Naive thymus-derived CD8-positive, alpha-beta T cell (primary cell): Measurements from ENCODE around the gene POLL. TPM values are rescaled to one million over a fixed set of nuclear protein-coding genes. Genes with fewer than 3 reads are reported as not detected.
A peak's percentile ranks its signal among the peaks of the same experiment; 100 is the strongest.
"Not testable (repeated sequence)": the region's sequence is repeated elsewhere in the genome, so short reads cannot be mapped to it uniquely, and the experiment has no call there.

Source experiments
- ATAC-seq, 2 donors: fragments of 150-1000 bp; cut with Tn5 transposase in 1 of 2; sonication (Bioruptor Pico), chemical (Tn5 transposase) in 1 of 2; 1 replicate in 1 of 2; 2 replicates in 1 of 2; pipeline ENCODE4 v1.10.0; 2021; ENCODE audit warnings: mild to moderate bottlenecking in 2 of 2, moderate library complexity in 2 of 2
- POLR2A ChIA-PET: fragments of 350-600 bp; sonication (Branson Sonifier 250); formaldehyde crosslinking; loops from one replicate; lab custom pipeline; 2021; ENCODE audit warnings: antibody characterized with exemption; lab: Charles Lee
- DNase-seq, 10 donors: peaks; one replicate each; pipeline versions ENCODE4 v3.0.0 to v3.0.0-alpha.2; 2020 to 2022
- H3K27ac Mint-ChIP-seq, 10 donors: one replicate each; pipeline ENCODE4 v1.8.0; 2020 to 2022; ENCODE audit warnings: mild to moderate bottlenecking in 10 of 10, mixed read lengths in 10 of 10, moderate library complexity in 4 of 10, inconsistent platforms in 1 of 10
- H3K27me3 Mint-ChIP-seq, 5 donors: one replicate each; pipeline ENCODE4 v1.8.0; 2021 to 2022; ENCODE audit warnings: mixed read lengths in 5 of 5
- H3K36me3 Mint-ChIP-seq, 3 donors: one replicate each; pipeline ENCODE4 v1.8.0; 2020 to 2022; ENCODE audit warnings: mixed read lengths in 3 of 3, mild to moderate bottlenecking in 2 of 3, inconsistent platforms in 1 of 3
- H3K4me1 Mint-ChIP-seq, 4 donors: one replicate each; pipeline ENCODE4 v1.8.0; 2021 to 2022; ENCODE audit warnings: mixed read lengths in 4 of 4
- H3K4me3 Mint-ChIP-seq, 10 donors: one replicate each; pipeline ENCODE4 v1.8.0; 2020 to 2022; ENCODE audit warnings: mild to moderate bottlenecking in 10 of 10, mixed read lengths in 10 of 10, moderate library complexity in 6 of 10, inconsistent platforms in 1 of 10
- H3K9me3 Mint-ChIP-seq, 9 donors: one replicate each; pipeline ENCODE4 v1.8.0; 2020 to 2022; ENCODE audit warnings: mixed read lengths in 9 of 9, mild to moderate bottlenecking in 3 of 9, inconsistent platforms in 1 of 9, moderate library complexity in 1 of 9
- polyA plus RNA-seq, 3 donors: library from polyadenylated mRNA; unstranded; fragments of 300-500 nt; fragmentation: Illumina TruSeq; gene quantifications; one replicate each; pipeline ENCODE4 v1.2.3, GENCODE V29; 2021
- total RNA-seq, 8 experiments: library from RNA in 2 of 8; stranded (reverse) in 2 of 8; gene quantifications; one replicate each; pipeline ENCODE4 v1.2.3 and lab custom pipeline; 2021 to 2026

POLL gene
- total and polyA plus RNA-seq, 5 experiments from 2014 or later, result 10.6 to 48.9 (median 16.7) TPM

DNA sequence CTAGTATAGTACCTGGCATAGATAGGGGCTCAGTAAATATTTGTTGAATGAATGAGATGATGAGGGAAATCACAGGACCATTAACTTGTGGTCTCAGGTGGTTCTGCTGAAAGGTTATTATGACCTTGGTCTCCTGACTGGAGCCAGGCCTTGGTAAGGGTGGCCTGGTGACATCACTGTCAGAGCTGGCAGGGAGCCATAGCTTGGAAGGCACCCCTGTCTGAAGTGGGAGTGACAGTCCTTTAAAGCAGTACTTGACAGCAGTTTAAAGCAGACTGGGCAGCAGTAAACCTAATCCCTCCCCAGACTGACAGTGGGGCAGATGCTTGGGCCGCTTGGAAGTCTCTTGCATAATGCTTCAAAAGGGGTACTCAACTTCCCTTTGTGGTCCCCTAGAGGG lies 13.5 kb upstream of the POLL start:
- ATAC-seq (no peak), DNase-seq (peak in 1 of 10 donors; percentile 31)
- H3K27ac Mint-ChIP-seq, result peak overlapping the region in 3 of 10 donors; percentile 3 to 19 (median 18)
- H3K4me1 Mint-ChIP-seq, result peaks cover 0 to 1% (median 0%) of the 10 kb centered on the region in 4 donors
- peaks cover 0 to 19% (median 0%) of the 10 kb centered on the region in 3 donors for H3K36me3 Mint-ChIP-seq
- no peaks in the 10 kb centered on the region for H3K27me3 Mint-ChIP-seq
- H3K4me3 Mint-ChIP-seq, result no peak overlapping the region
- no peaks in the 10 kb centered on the region for H3K9me3 Mint-ChIP-seq
- POLR2A ChIA-PET, result interaction anchor here (0.6 kb wide), 1 partner anchor 327 kb away, joined by 3 read pairs; no protein-coding TSS in a partner anchor

GRCh38 chr10:101597091-101597900 lies 9.2 kb upstream of the POLL start:
- Mint-ChIP-seq H3K4me1 (peaks cover 0 to 1% (median 0%) of the 10 kb centered on the region in 4 donors), H3K36me3 (no peaks in the 10 kb centered on the region), H3K27ac (no peak overlapping the region), H3K4me3 (no peak overlapping the region), H3K9me3 (no peaks in the 10 kb centered on the region), H3K27me3 (no peaks in the 10 kb centered on the region)
- ATAC-seq (no peak), DNase-seq (no peak)
- POLR2A ChIA-PET, result no interaction called here

DNA sequence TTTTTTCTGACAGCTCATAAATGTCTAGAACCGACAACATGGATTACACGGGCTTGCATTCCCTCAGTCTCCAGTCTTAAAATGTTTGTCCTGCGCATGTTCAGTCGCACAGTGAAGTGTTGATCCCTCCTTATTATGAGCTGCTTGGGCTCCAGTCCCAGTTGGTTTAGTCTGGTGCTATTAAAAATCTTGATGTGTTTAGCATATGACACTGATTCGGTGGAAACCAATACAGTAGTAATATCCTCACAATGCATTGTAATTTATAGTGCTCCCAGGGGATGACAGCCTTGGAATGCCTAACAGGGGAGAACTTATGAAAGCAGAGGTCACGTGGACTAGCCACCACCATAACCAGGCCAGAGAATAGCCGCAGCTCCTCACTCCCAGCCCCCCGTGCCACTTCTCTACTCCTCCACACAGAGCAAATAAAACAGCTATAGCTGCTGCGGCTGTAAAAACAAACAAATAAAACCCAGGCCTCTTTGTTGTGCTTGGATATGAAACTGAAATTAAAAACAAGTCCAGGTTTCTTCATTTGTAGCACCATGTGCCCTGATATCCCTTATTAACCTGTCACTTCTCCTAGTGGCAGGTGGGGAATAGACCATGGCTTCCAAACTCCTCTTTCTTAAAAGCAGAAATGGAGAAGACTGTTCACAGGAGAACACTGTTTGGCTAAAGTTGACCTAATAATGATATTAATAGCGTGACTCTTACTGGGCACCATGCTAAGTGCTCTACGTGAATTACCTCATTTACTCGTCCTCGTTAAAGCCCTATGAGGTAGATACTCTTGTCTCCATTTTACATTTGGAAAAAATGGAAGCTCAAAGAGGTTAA lies 7.8 kb upstream of the POLL start:
- no peak overlapping the region for H3K4me3 Mint-ChIP-seq
- no peak for ATAC-seq
- no peaks in the 10 kb centered on the region for H3K27me3 Mint-ChIP-seq
- DNase-seq, result no peak
- H3K9me3 Mint-ChIP-seq, result no peaks in the 10 kb centered on the region
- no peak overlapping the region for H3K27ac Mint-ChIP-seq
- POLR2A ChIA-PET, result no interaction called here
- no peaks in the 10 kb centered on the region for H3K36me3 Mint-ChIP-seq
- peaks cover 0 to 1% (median 0%) of the 10 kb centered on the region in 4 donors for H3K4me1 Mint-ChIP-seq

DNA sequence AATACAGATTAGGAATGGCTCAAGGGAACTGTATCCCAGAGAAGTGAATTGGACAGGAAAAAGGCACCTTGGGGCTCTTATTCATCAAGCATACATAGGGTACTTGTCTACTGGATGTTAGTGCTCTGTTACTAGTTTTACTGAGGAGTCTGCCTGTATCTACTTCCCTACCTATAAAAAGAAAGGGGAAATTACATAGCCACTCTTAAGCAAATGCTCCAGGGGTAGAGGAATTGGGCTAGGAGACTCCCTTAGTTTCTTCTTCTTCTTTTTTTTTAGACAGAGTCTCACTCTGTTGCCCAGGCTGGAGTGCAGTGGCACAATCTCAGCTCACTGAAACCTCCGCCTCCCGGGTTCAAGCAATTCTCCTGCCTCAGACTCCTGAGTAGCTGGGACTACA lies 5.3 kb upstream of the POLL start:
- H3K4me3 Mint-ChIP-seq, H3K27me3 Mint-ChIP-seq, H3K27ac Mint-ChIP-seq, DNase-seq, H3K36me3 Mint-ChIP-seq, H3K9me3 Mint-ChIP-seq, H3K4me1 Mint-ChIP-seq, ATAC-seq, POLR2A ChIA-PET: not testable (repeated sequence)

DNA sequence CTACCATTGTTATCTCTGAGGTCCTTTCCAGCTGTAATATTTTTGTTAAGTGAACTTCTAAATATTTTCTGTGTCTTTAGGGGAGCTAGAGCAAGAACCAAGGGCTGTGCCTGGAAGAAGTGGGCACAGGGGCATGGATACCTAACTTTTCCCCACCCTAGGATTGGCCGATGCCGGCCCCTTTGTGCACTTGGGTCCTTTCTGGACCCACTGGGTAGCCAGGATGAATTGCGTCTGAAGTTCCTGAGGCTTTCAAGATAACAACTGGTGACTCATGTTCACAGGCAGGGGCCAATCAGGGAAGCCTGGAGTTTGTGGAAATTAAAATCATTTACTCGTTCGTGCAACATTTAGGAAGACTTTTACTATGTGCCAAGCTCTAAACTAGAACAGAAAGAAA lies 822 bp upstream of the POLL start:
- H3K4me1 Mint-ChIP-seq, result peaks cover 9 to 30% (median 30%) of the 10 kb centered on the region in 4 donors
- peak overlapping the region; percentile 90 to 97 (median 94) for H3K4me3 Mint-ChIP-seq
- peaks cover 0 to 1% (median 0%) of the 10 kb centered on the region in 5 donors for H3K27me3 Mint-ChIP-seq
- H3K36me3 Mint-ChIP-seq, result peaks cover 0 to 9% (median 0%) of the 10 kb centered on the region in 3 donors
- H3K27ac Mint-ChIP-seq, result peak overlapping the region in 2 of 10 donors; percentile 70 to 71
- POLR2A ChIA-PET, result no interaction called here
- DNase-seq (no peak), ATAC-seq (no peak)
- H3K9me3 Mint-ChIP-seq, result no peaks in the 10 kb centered on the region

- no peak for ATAC-seq
- no peaks in the 10 kb centered on the region for H3K9me3 Mint-ChIP-seq
- peak overlapping the region in 1 of 10 donors; percentile 26 for H3K27ac Mint-ChIP-seq
- peaks cover 0 to 1% (median 0%) of the 10 kb centered on the region in 5 donors for H3K27me3 Mint-ChIP-seq
- POLR2A ChIA-PET, result no interaction called here
- peaks cover 13 to 30% (median 30%) of the 10 kb centered on the region in 4 donors for H3K4me1 Mint-ChIP-seq
- peak overlapping the region in 7 of 10 donors; percentile 2 to 52 (median 22) for H3K4me3 Mint-ChIP-seq
- peaks cover 0 to 33% (median 0%) of the 10 kb centered on the region in 3 donors for H3K36me3 Mint-ChIP-seq
- DNase-seq, result no peak
Observed at GRCh38 chr10:101585841-101586240, 2.2 kb downstream of the POLL start.

DNA sequence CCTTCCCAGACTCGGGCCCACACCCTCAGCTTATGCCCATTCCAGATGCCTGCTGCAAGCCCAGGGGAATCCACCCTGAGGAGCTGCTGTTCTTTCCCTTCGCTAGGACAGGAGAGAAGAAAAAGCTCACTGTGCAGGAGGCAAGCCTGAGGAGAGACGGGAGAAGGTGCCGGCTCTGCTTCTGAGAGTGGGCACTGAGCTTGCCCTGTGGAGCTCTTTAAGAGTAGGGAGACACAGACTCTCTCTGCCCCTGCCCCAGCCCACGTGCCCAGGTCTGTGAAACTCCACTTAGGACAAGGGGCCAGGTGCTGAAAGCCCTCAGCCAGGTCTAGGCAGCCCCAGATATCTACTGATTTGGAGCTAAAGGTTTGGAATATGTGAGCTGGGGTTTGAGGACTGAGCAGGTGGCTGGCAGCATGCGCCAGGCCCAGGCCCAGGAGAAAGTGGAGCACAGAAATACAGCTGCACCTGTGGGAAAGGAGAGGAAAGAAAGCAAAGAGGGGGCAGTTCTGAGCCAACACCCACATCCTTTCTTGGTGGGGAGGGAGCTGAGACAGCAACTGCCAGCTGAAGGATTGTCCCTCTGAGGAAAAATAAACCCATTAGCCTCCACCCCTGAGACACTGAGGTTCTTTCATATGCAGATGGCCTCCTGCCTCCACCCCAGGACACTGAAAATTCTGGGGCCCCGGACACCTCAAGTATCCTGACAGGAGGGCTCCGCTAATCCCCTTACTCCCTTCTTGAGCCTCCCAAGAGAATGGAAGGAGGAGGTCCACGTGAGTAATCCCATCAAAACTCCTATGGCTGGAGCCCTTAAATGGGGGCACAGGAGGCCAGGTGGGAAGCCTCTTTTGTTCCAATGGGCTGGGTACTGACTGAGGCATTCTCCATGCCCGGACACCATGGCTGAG lies 7.3 kb downstream of the POLL start:
- POLR2A ChIA-PET, result no interaction called here
- H3K9me3 Mint-ChIP-seq, result no peaks in the 10 kb centered on the region
- no peaks in the 10 kb centered on the region for H3K27me3 Mint-ChIP-seq
- no peak for DNase-seq
- ATAC-seq, result no peak
- H3K4me1 Mint-ChIP-seq, result peaks cover 0 to 9% (median 5%) of the 10 kb centered on the region in 4 donors
- H3K4me3 Mint-ChIP-seq, result no peak overlapping the region
- peaks cover 0 to 49% (median 2%) of the 10 kb centered on the region in 3 donors for H3K36me3 Mint-ChIP-seq
- H3K27ac Mint-ChIP-seq, result peak overlapping the region in 1 of 10 donors; percentile 46

DNA sequence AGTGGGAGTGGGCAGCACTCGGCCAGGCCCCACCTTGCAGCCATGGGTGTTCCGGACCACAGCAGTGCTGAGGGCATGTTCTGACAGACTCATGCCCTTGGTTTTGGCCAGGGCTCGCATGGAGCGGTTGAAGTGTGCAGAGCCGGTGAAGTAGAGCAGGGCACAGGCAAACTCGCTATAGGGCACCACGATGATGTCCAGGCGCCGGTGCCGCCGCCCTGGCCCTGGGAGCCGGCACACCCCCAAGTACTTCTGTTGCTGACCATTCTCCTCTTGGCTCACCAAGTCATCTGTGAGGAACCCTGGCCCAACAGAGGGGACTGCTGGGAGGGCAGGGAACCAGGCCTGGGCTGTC lies 8.6 kb downstream of the POLL start:
- ATAC-seq (no peak), DNase-seq (no peak)
- H3K27me3 Mint-ChIP-seq, result no peaks in the 10 kb centered on the region
- peaks cover 0 to 7% (median 1%) of the 10 kb centered on the region in 4 donors for H3K4me1 Mint-ChIP-seq
- H3K36me3 Mint-ChIP-seq, result peaks cover 0 to 45% (median 2%) of the 10 kb centered on the region in 3 donors
- POLR2A ChIA-PET, result no interaction called here
- no peak overlapping the region for H3K27ac Mint-ChIP-seq
- no peaks in the 10 kb centered on the region for H3K9me3 Mint-ChIP-seq
- H3K4me3 Mint-ChIP-seq, result no peak overlapping the region

DNA sequence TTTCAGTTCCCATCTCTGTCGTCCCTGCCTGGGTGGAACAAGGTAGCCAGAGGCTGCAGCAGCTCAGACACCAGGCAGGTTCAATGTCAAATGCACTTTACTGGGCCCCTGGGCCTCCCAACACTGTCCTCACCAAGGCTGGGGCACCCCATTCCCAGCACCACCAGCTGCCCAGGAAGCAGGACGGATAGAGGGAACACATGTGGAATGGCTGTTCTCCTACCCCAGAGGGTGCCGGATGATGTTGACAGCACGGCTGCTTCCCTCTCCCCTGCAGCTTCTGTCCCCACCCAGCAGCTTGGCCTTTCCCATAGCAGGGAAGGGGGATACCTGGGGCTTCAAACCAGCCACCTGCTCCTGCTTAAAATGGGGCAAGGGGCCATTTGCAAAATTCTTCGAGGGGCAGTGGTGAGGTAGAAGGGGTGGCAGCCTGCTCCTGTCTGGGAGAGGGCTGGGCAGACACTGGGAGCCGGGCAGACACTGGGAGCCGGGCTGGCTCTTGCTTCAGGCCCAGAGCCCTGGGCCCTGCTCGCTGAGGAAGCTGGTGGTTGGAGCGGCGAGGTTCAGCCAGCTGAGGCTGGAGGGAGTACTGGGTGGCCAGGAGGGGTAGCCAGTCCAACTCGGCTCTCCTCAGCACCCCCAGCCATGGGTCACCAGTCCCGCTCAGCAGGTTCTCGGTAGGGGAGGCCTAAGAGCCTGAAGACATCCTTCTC lies 9.1 kb downstream of the POLL start:
- ATAC-seq (no peak), DNase-seq (peak in 1 of 10 donors; percentile 60)
- Mint-ChIP-seq H3K4me3 (no peak overlapping the region), H3K27me3 (no peaks in the 10 kb centered on the region), H3K4me1 (peaks cover 0 to 7% (median 0%) of the 10 kb centered on the region in 4 donors), H3K36me3 (peaks cover 0 to 41% (median 2%) of the 10 kb centered on the region in 3 donors), H3K9me3 (no peaks in the 10 kb centered on the region), H3K27ac (peak overlapping the region in 1 of 10 donors; percentile 55)
- POLR2A ChIA-PET, result no interaction called here

DNA sequence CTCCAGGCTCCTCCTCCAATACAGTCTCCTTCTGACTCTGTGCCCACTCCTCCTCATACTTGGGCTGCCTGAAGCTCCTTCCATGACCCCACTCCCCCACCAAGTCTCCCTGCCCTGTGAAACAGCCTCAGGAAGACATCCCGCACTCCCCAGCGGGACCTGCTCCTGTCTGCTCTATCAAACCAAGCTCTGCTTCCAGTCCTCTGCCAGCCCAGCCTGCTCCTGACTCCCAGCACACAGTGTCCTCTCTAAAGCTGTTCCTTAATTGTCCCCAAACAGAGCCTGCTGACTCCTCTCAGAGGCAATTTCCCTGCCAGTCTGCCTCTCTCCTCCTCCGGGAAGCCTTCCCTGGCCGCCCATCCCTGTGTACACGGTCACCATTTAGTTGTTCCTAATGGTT lies 9.9 kb downstream of the POLL start:
- Mint-ChIP-seq H3K9me3 (no peaks in the 10 kb centered on the region), H3K4me3 (no peak overlapping the region), H3K27me3 (no peaks in the 10 kb centered on the region), H3K27ac (peak overlapping the region in 2 of 10 donors; percentile 29 to 55), H3K4me1 (peaks cover 0 to 6% (median 0%) of the 10 kb centered on the region in 4 donors), H3K36me3 (peaks cover 0 to 33% (median 2%) of the 10 kb centered on the region in 3 donors)
- POLR2A ChIA-PET, result no interaction called here
- DNase-seq, result peak in 1 of 10 donors; percentile 13
- ATAC-seq, result no peak

DNA sequence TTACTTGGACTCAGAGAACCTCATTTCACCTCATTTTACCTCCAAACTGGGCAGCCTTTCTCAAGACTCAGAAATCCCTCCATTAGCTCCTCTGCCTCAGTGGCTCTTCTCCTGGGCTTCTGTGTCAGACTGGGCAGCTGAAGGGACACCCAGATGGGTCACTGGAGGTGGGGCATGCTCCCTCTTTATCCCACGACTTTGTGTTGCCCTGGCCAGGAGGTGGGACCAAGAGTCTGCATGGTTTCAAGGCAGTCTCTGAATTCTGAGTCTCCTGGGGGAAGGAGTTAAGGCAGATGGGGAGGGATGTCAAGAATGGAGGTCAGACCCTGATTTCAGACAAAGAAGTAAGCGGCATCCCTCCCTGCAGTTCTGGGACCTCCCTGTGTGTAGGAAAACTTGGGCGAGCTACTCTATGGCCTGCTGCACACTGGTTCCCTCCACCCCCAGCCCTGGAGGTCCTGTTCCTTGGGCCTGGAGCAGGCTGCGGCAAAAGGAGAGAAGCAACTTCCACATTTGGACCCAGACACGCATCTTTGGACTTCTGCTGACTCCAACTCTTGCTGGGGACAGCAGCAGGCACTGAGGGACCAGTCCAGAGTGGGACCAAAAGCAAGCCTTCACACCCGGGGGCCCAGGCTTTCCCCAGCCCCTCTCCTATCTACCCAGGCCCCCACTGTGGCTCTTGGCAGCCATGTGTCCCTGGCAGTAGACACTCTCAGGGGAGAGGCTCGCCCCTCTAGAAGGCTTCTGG lies 10.8 kb downstream of the POLL start:
- Mint-ChIP-seq H3K36me3 (peaks cover 0 to 29% (median 2%) of the 10 kb centered on the region in 3 donors), H3K4me3 (no peak overlapping the region), H3K4me1 (peaks cover 0 to 3% (median 0%) of the 10 kb centered on the region in 4 donors), H3K9me3 (no peaks in the 10 kb centered on the region), H3K27me3 (no peaks in the 10 kb centered on the region), H3K27ac (peak overlapping the region in 2 of 10 donors; percentile 6 to 55)
- ATAC-seq, result no peak
- POLR2A ChIA-PET, result no interaction called here
- DNase-seq, result peak in 1 of 10 donors; percentile 51
